Esophagus (tissue), 2 donors: ENCODE results near the gene RNU5B-1. TPM values are rescaled to one million over a fixed set of nuclear protein-coding genes. Genes with fewer than 3 reads are reported as not detected.

Experiments used
- H3K27ac ChIP-seq, 2 donors: one replicate each; pipeline ENCODE4 v1.5.1; 2013; ENCODE audit warnings: low read depth in 2 of 2, mild to moderate bottlenecking in 2 of 2, inconsistent platforms in 1 of 2, low read length in 1 of 2, moderate library complexity in 1 of 2
- H3K27me3 ChIP-seq, 2 donors: one replicate each; pipeline ENCODE4 v1.6.1; 2013; ENCODE audit warnings: low read length in 2 of 2, control low read depth in 1 of 2, mild to moderate bottlenecking in 1 of 2; ENCODE audit not compliant: insufficient read depth in 2 of 2, control insufficient read depth in 1 of 2
- H3K36me3 ChIP-seq, 2 donors: one replicate each; pipeline ENCODE4 v1.6.1; 2013; ENCODE audit warnings: low read length in 1 of 2; ENCODE audit not compliant: control insufficient read depth in 2 of 2, insufficient read depth in 2 of 2
- H3K4me1 ChIP-seq, 2 donors: one replicate each; pipeline ENCODE4 v1.6.1; 2013; ENCODE audit warnings: low read length in 1 of 2; ENCODE audit not compliant: control insufficient read depth in 2 of 2, insufficient read depth in 2 of 2
- H3K4me3 ChIP-seq, 2 donors: one replicate each; pipeline ENCODE4 v1.5.1; 2013; ENCODE audit warnings: low read length in 2 of 2, mild to moderate bottlenecking in 2 of 2, low read depth in 1 of 2, moderate library complexity in 1 of 2
- H3K9me3 ChIP-seq, 2 donors: one replicate each; pipeline ENCODE4 v1.6.1; 2013; ENCODE audit warnings: mild to moderate bottlenecking in 2 of 2, low read depth in 1 of 2, low read length in 1 of 2, moderate library complexity in 1 of 2; ENCODE audit not compliant: control insufficient read depth in 2 of 2, insufficient read depth in 1 of 2
- WGBS, 2 donors: extraction: QIAGEN DNeasy Blood & Tissue Kit; methylation state at CpG; one replicate each; pipeline ENCODE4 v1.1.7; 2013; 5-methylcytosine and 5-hydroxymethylcytosine counted together
- polyA plus RNA-seq, 2 donors: library from polyadenylated mRNA; stranded (reverse); fragments of 200-250 nt; gene quantifications; one replicate each; pipeline ENCODE4 v1.2.3, GENCODE V29; 2013
- donor health status: healthy with polysubstance abuse.
- donor health status: Bipolar disorder and iron deficiency.

Gene RNU5B-1
- polyA plus RNA-seq, 2 donors = not detected

GRCh38 chr15:65323071-65323511, 18.6 kb downstream of the RNU5B-1 start:
- 19 to 26% methylated on average over 9 of the region's 9 CpGs for WGBS, 2 donors
- H3K36me3 ChIP-seq = no peaks in the 10 kb centered on the region
- no peak overlapping the region for H3K4me3 ChIP-seq
- H3K9me3 ChIP-seq = no peaks in the 10 kb centered on the region
- H3K4me1 ChIP-seq = no peaks in the 10 kb centered on the region
- H3K27ac ChIP-seq = no peak overlapping the region
- no peaks in the 10 kb centered on the region for H3K27me3 ChIP-seq

- WGBS, 2 donors = 35 to 37% methylated on average over 12 of the region's 12 CpGs
- H3K4me1 ChIP-seq = no peaks in the 10 kb centered on the region
Observed at GRCh38 chr15:65326117-65326526, 21.6 kb downstream of the RNU5B-1 start.

GRCh38 chr15:65326818-65327217, 22.3 kb downstream of the RNU5B-1 start:
- Histone ChIP-seq H3K27me3 (no peaks in the 10 kb centered on the region), H3K9me3 (no peaks in the 10 kb centered on the region), H3K36me3 (no peaks in the 10 kb centered on the region), H3K27ac (no peak overlapping the region), H3K4me3 (no peak overlapping the region), H3K4me1 (no peaks in the 10 kb centered on the region)
- 80 to 81% methylated on average over 2 of the region's 2 CpGs for WGBS, 2 donors

More at GRCh38 chr15:65326117-65326526, 21.6 kb downstream of the RNU5B-1 start:
- Histone ChIP-seq H3K36me3 (no peaks in the 10 kb centered on the region), H3K4me3 (no peak overlapping the region), H3K9me3 (no peaks in the 10 kb centered on the region), H3K27me3 (no peaks in the 10 kb centered on the region), H3K27ac (no peak overlapping the region)

- no peaks in the 10 kb centered on the region for H3K4me1 ChIP-seq
- H3K27ac ChIP-seq = no peak overlapping the region
- no peak overlapping the region for H3K4me3 ChIP-seq
- no peaks in the 10 kb centered on the region for H3K27me3 ChIP-seq
- WGBS, 2 donors = 75 to 76% methylated on average over 12 of the region's 12 CpGs
- no peaks in the 10 kb centered on the region for H3K36me3 ChIP-seq
- H3K9me3 ChIP-seq = no peaks in the 10 kb centered on the region
Observed at GRCh38 chr15:65327651-65328393, 23.3 kb downstream of the RNU5B-1 start.

- H3K4me3 ChIP-seq = no peak overlapping the region
- H3K4me1 ChIP-seq = no peaks in the 10 kb centered on the region
- H3K27me3 ChIP-seq = no peaks in the 10 kb centered on the region
- no peak overlapping the region for H3K27ac ChIP-seq
- H3K36me3 ChIP-seq = no peaks in the 10 kb centered on the region
- H3K9me3 ChIP-seq = no peaks in the 10 kb centered on the region
- 88 to 90% methylated on average over 20 to 21 of the region's 21 CpGs for WGBS, 2 donors
Observed at GRCh38 chr15:65328506-65329287, 24.2 kb downstream of the RNU5B-1 start.

GRCh38 chr15:65329288-65329983, 25.0 kb downstream of the RNU5B-1 start:
- WGBS, 2 donors = 92 to 93% methylated on average over 21 of the region's 21 CpGs
- no peaks in the 10 kb centered on the region for H3K9me3 ChIP-seq

GRCh38 chr15:65329984-65330735, 25.7 kb downstream of the RNU5B-1 start:
- WGBS, 2 donors = 84 to 88% methylated on average over 18 of the region's 18 CpGs
- Histone ChIP-seq H3K4me1 (no peaks in the 10 kb centered on the region), H3K4me3 (no peak overlapping the region), H3K36me3 (no peaks in the 10 kb centered on the region), H3K27me3 (no peaks in the 10 kb centered on the region), H3K9me3 (no peaks in the 10 kb centered on the region), H3K27ac (no peak overlapping the region)

More at GRCh38 chr15:65329288-65329983, 25.0 kb downstream of the RNU5B-1 start:
- Histone ChIP-seq H3K27ac (no peak overlapping the region), H3K4me3 (no peak overlapping the region), H3K4me1 (no peaks in the 10 kb centered on the region), H3K27me3 (no peaks in the 10 kb centered on the region), H3K36me3 (no peaks in the 10 kb centered on the region)

GRCh38 chr15:65330934-65331645, 26.6 kb downstream of the RNU5B-1 start:
- Histone ChIP-seq H3K36me3 (no peaks in the 10 kb centered on the region), H3K4me3 (no peak overlapping the region), H3K27me3 (no peaks in the 10 kb centered on the region), H3K4me1 (no peaks in the 10 kb centered on the region), H3K27ac (no peak overlapping the region), H3K9me3 (no peaks in the 10 kb centered on the region)
- 91 to 94% methylated on average over 22 of the region's 22 CpGs for WGBS, 2 donors
